Activated naive CD8-positive, alpha-beta T cell (primary cell): ENCODE measurements around the gene ZBTB33.
A peak's percentile ranks its signal among the peaks of the same experiment; 100 is the strongest.

Experiments
- H3K27ac Mint-ChIP-seq: one replicate; pipeline ENCODE4 v1.8.0; 2021; ENCODE audit warnings: mixed read lengths
- H3K27me3 Mint-ChIP-seq: one replicate; pipeline ENCODE4 v1.8.0; 2021; ENCODE audit warnings: mixed read lengths
- H3K36me3 Mint-ChIP-seq: one replicate; pipeline ENCODE4 v1.8.0; 2021; ENCODE audit warnings: mixed read lengths
- H3K4me1 Mint-ChIP-seq: one replicate; pipeline ENCODE4 v1.8.0; 2021; ENCODE audit warnings: low read depth, mixed read lengths
- H3K4me3 Mint-ChIP-seq: one replicate; pipeline ENCODE4 v1.8.0; 2021; ENCODE audit warnings: mild to moderate bottlenecking, mixed read lengths
- H3K9me3 Mint-ChIP-seq: one replicate; pipeline ENCODE4 v1.8.0; 2021; ENCODE audit warnings: low read depth, mixed read lengths

ZBTB33 gene

DNA sequence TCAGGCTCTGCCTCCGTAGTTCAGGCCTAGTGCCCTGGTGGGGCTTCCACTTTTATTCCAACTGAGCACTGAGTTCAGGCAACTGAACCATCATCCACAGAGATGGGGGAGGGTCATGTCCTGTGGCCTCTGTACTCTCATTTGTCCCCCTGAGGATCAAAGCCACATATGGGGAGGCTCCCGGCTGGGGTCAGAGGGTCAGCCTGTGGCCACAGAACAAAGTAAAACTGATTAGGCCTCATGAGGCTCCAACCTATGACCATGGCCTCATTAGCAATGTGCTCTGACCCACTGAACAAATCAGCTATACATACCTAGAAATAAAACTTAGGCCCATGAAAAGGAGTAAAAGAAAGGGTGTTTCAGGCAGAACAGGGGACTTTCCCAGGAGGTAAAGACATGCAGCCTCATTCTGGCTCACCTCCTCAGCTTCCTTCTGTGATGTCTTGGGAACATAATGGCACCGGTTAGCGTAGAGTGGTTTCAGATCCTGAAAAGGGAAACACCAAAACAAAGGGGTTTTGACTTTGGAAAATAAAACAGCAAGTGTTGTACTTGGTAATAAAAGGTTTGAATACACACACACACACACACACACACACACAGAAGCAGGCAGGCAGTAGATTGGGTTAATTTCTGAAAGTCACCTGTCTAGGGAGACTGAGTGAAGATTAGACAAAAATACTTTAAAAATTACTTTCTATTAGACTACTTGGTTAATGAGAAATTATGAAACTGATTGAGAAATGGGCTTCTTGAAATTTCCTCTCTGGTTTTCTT, 36.3 kb downstream of the ZBTB33 start:
- Mint-ChIP-seq H3K27ac (no peak overlapping the region), H3K4me3 (no peak overlapping the region)

DNA sequence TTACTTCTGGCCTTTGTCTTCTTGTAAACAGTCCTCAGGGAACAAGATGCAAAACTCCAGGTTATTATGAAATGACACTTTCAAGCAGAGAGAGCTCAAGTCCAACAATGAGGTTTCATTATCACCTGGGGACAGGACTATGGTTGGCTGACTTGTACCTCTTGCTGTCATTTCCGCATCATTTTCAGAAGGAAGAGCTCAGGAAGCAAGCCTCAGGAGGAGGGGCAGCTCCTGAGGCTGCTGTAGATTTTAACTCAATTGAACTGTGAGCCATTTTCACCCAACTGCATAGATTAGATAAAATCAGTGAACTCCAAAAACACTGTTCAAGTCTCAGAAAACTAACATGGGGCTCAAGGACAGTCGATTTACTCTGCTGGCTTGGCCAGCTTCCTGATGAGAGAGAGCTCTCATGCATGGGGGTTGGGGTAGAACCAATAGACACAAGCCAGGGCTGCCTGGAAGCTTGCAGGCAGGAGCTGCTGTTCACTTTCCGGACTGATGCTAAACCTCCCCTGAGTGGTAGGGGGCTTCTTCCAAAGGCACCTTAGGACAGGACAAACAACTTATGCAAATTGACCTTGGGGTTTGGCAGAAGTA, 37.0 kb downstream of the ZBTB33 start:
- Mint-ChIP-seq H3K9me3 (no peaks in the 10 kb centered on the region), H3K27ac (no peak overlapping the region)

More for the DNA sequence above, 36.3 kb downstream of the ZBTB33 start:
- Mint-ChIP-seq H3K27me3 (no peaks in the 10 kb centered on the region), H3K4me1 (no peaks in the 10 kb centered on the region), H3K9me3 (no peaks in the 10 kb centered on the region), H3K36me3 (no peaks in the 10 kb centered on the region)

DNA sequence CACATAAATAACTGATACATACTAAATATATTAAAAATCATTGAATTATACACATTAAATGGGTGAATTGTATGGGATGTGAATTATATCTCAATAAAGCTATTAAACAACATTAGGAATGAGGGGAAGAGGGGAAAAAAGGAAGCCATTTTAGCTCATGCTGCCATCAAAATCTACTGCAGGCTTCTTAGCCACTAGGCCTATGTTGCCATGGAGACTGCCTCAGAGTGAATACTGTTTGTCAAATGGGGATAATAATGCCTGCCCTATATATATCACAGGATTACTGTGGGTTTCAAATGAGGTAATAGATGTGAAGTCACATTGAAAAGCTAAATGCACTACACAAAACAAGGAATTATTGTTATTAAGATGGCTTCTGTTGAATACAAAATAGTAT, 39.5 kb downstream of the ZBTB33 start:
- H3K36me3 Mint-ChIP-seq, result no peaks in the 10 kb centered on the region
- H3K27ac Mint-ChIP-seq, result no peak overlapping the region
- H3K4me3 Mint-ChIP-seq, result no peak overlapping the region
- H3K27me3 Mint-ChIP-seq, result no peaks in the 10 kb centered on the region
- peaks cover 5% of the 10 kb centered on the region for H3K4me1 Mint-ChIP-seq
- no peaks in the 10 kb centered on the region for H3K9me3 Mint-ChIP-seq

More for the DNA sequence above, 37.0 kb downstream of the ZBTB33 start:
- Mint-ChIP-seq H3K4me3 (no peak overlapping the region), H3K27me3 (no peaks in the 10 kb centered on the region), H3K4me1 (no peaks in the 10 kb centered on the region), H3K36me3 (no peaks in the 10 kb centered on the region)

GRCh38 chrX:120291211-120291610, 40.6 kb downstream of the ZBTB33 start:
- Mint-ChIP-seq H3K4me1 (peaks cover 9% of the 10 kb centered on the region), H3K27ac (no peak overlapping the region), H3K4me3 (no peak overlapping the region), H3K27me3 (no peaks in the 10 kb centered on the region), H3K9me3 (no peaks in the 10 kb centered on the region), H3K36me3 (no peaks in the 10 kb centered on the region)

DNA sequence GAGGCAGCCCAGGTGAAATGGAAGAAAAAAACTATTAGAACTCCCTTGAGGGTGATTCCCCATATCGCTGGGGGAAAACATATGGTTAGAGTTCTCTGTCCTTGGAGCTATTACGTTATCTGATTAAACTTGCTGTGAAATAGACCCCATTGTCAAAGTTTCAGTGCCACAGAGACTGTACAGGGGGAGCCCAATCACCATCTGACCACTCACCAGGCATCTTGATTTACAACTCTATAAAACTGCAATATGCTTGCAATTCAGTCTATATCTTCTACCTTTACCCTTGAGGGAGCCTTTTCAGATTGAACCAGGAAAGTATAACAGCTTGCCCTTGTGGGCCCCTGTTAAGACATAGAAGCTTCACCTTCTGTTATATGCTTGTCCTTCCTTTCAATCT, 42.4 kb downstream of the ZBTB33 start:
- Mint-ChIP-seq H3K9me3 (no peaks in the 10 kb centered on the region), H3K4me1 (peaks cover 9% of the 10 kb centered on the region), H3K27me3 (no peaks in the 10 kb centered on the region), H3K36me3 (no peaks in the 10 kb centered on the region), H3K4me3 (no peak overlapping the region), H3K27ac (no peak overlapping the region)

DNA sequence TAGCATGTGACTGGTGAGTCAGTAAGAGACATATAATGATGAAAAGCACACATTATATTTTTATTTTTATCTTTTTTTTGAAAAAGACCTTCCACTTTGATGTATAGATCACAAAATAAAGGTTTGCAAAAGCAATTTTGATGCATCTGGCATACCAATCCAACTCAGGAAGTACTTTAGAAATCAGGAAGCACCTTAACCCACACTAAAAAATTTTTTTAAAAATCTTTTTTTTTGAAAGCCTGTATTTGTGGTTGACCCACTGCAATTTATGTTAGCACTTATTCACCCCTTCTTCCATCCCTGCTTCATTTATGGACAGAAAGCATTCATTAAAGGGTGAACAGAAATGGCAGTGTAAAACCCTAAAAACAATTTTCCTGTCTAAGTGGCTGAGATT, 44.0 kb downstream of the ZBTB33 start:
- no peaks in the 10 kb centered on the region for H3K9me3 Mint-ChIP-seq
- H3K36me3 Mint-ChIP-seq, result no peaks in the 10 kb centered on the region
- peaks cover 9% of the 10 kb centered on the region for H3K4me1 Mint-ChIP-seq
- H3K27ac Mint-ChIP-seq, result peak overlapping the region; percentile 58
- no peaks in the 10 kb centered on the region for H3K27me3 Mint-ChIP-seq
- H3K4me3 Mint-ChIP-seq, result no peak overlapping the region

DNA sequence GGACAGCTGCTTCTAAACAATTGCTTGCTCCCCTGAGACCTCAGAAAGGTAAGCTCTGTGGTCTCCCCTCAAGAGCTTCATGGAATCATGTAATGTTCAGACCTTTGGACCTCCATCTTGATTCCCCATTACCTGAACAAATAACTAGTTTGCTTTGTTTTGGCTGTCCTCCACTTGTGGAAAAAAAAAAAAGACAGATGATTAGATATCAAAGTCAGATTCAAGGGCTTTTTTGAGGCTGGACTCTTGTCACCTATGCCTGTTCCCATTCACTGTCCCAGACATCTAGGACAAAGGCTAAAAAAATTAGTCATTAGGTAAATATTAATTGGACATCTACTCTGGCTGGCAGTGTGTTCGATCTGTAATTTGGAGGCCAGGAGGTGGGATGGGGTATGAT, 47.3 kb downstream of the ZBTB33 start:
- H3K27ac Mint-ChIP-seq, result no peak overlapping the region
- no peak overlapping the region for H3K4me3 Mint-ChIP-seq
- no peaks in the 10 kb centered on the region for H3K27me3 Mint-ChIP-seq
- no peaks in the 10 kb centered on the region for H3K9me3 Mint-ChIP-seq
- H3K4me1 Mint-ChIP-seq, result peaks cover 20% of the 10 kb centered on the region
- no peaks in the 10 kb centered on the region for H3K36me3 Mint-ChIP-seq

DNA sequence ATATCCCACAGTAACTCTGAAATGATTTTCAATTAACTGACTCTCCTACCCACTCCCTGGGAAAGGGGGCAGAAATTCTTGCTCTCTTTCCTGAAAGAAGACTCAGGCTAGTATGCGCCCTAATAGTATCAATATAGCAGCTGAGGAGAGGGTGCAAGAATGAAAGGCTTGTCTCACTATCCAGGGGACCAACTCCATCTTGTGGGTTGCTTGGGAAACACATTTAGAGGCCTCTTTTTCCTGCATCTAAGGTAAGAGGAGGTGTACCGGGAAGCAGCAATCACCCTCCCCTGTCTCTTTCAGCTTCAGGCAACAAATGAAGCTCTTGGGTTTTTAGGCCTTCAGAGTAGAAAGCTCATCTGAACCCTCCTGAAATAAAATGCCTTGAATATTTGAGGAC, 49.3 kb downstream of the ZBTB33 start:
- Mint-ChIP-seq H3K36me3 (no peaks in the 10 kb centered on the region), H3K27ac (no peak overlapping the region), H3K27me3 (no peaks in the 10 kb centered on the region), H3K4me1 (peaks cover 18% of the 10 kb centered on the region), H3K9me3 (no peaks in the 10 kb centered on the region), H3K4me3 (no peak overlapping the region)

DNA sequence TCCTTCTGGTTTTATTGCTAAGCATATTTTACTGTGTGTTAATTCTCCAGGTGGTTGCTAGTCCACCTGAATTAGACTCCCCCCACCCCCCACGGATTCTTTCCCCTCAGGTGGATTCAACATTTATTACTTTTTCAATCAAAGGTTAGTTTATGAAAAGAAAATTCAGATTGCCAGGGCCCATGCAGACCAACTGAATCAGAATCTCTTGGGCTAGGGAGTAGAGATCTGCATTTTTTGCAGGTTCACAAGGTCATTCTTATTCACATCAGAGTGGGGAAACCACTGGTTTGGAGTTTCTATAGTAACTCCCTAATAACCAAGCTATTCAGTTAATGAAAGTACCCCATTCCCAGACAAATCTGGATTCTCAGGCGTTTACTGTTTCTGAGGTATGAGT, 50.9 kb downstream of the ZBTB33 start:
- Mint-ChIP-seq H3K27ac (no peak overlapping the region), H3K4me3 (no peak overlapping the region), H3K27me3 (peaks cover 1% of the 10 kb centered on the region), H3K36me3 (no peaks in the 10 kb centered on the region), H3K9me3 (no peaks in the 10 kb centered on the region), H3K4me1 (peaks cover 12% of the 10 kb centered on the region)

DNA sequence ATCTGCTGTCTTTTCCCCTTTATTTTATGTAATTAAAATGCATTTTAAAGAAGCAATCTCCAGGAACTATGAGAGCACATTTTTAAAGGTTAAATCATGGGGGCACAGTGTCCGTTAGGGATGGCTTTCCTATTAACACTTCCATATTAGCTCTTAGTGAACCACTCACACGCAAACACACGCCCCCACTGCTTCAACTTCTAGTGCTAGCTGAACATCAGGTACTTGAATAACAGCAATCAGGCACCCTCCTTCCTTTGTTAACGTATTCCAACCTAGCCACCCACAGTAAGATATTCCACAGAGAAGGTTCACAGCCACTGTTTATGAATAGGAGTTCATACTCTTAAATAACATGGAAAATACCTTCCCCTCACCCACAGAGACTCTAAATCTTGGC, 51.3 kb downstream of the ZBTB33 start:
- peaks cover 1% of the 10 kb centered on the region for H3K27me3 Mint-ChIP-seq
- H3K27ac Mint-ChIP-seq, result no peak overlapping the region
- H3K9me3 Mint-ChIP-seq, result no peaks in the 10 kb centered on the region
- H3K36me3 Mint-ChIP-seq, result no peaks in the 10 kb centered on the region
- no peak overlapping the region for H3K4me3 Mint-ChIP-seq
- H3K4me1 Mint-ChIP-seq, result peaks cover 12% of the 10 kb centered on the region

DNA sequence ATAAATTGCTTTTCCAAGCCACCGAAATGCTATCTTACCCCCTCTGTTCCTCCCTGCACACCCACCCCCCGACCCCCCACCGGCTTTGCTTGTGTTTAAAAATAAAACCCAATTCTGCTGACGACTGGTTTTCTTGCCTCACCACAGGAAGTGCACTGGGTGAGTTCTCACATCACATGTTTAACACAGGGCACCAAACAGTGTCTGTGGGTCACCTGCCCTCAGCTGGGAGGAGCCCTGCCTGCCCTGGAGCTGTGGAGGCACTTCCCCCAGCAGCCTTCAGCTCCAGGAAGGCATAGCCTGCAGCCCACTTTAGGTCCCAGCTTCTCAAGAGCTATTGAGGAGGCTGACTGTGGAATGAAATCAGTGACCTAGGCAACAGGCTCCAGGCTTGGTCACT, 51.8 kb downstream of the ZBTB33 start:
- H3K9me3 Mint-ChIP-seq, result no peaks in the 10 kb centered on the region
- peaks cover 12% of the 10 kb centered on the region for H3K4me1 Mint-ChIP-seq
- no peaks in the 10 kb centered on the region for H3K36me3 Mint-ChIP-seq
- H3K27ac Mint-ChIP-seq, result no peak overlapping the region
- H3K27me3 Mint-ChIP-seq, result peaks cover 1% of the 10 kb centered on the region
- peak overlapping the region; percentile 10 for H3K4me3 Mint-ChIP-seq

DNA sequence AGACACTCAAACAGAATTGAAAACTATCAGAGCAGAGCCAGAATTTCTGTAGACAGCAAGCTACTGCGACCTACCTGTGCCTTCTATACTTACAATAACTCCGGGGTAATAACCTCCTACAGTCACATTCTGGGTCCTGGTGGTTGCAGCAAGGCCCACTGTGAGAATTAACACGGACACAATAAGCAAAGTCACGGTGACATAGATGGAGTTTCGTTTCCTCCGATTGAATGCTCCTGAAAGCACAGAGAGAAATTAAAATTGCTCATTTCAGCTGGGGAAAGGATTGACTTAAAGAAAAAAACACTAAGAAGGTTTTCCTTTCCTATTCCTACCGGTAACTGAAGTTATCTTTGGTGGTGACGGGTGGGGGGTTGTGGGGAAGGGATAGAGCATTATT, 53.6 kb downstream of the ZBTB33 start:
- Mint-ChIP-seq H3K27ac (no peak overlapping the region), H3K9me3 (no peaks in the 10 kb centered on the region), H3K27me3 (peaks cover 4% of the 10 kb centered on the region), H3K4me1 (peaks cover 14% of the 10 kb centered on the region), H3K36me3 (no peaks in the 10 kb centered on the region), H3K4me3 (no peak overlapping the region)

GRCh38 chrX:120305531-120306141, 55.0 kb downstream of the ZBTB33 start:
- Mint-ChIP-seq H3K4me3 (no peak overlapping the region), H3K4me1 (peaks cover 22% of the 10 kb centered on the region), H3K27me3 (peaks cover 12% of the 10 kb centered on the region), H3K27ac (no peak overlapping the region), H3K36me3 (no peaks in the 10 kb centered on the region), H3K9me3 (no peaks in the 10 kb centered on the region)

- peaks cover 12% of the 10 kb centered on the region for H3K27me3 Mint-ChIP-seq
- no peak overlapping the region for H3K27ac Mint-ChIP-seq
- peaks cover 23% of the 10 kb centered on the region for H3K4me1 Mint-ChIP-seq
- H3K36me3 Mint-ChIP-seq, result no peaks in the 10 kb centered on the region
- H3K4me3 Mint-ChIP-seq, result no peak overlapping the region
- H3K9me3 Mint-ChIP-seq, result no peaks in the 10 kb centered on the region
These were observed 56.0 kb downstream of the ZBTB33 start for GRCh38 chrX:120306630-120307029.
